ENCODE results near the gene CLCNKB.
A peak's percentile ranks its signal among the peaks of the same experiment; 100 is the strongest.

CLCNKB gene

DNA sequence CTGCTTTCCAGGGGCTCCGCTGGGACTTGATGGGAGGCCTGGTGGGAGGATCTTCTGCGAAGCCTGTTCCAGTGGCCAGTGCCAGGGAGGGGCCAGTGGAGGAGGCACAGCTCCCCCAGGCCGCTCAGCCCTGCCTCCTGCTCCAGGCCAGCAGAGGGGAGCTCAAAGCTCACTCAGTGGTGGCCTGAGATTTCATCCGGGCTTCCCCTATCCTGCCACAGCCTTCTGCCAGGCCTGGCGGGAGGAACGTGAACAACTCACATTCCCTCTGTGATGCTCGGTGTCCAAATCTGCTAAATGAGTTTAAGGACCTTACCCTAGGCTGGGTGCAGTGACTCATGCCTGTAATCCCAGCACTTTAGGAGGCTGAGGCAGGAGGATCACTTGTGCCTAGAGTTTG lies 3.3 kb downstream of the CLCNKB start:
- peak; percentile 7; the same call in 2 of the 3 replicates for ATAC-seq
- TF ChIP-seq ZNF565 (CRISPR knock-in tag; conservative IDR thresholded peaks at IDR 0.05; ENCODE audit: low read depth) (no peak), ZC3H10 (CRISPR knock-in tag; IDR thresholded peaks at IDR 0.05) (no peak), CSDC2 (CRISPR knock-in tag; IDR thresholded peaks at IDR 0.05) (no peak), ZFP30 (CRISPR knock-in tag; IDR thresholded peaks at IDR 0.05) (no peak), ESRRG (CRISPR knock-in tag; IDR thresholded peaks at IDR 0.05) (no peak), CSRNP3 (CRISPR knock-in tag; IDR thresholded peaks at IDR 0.05) (no peak), TCF4 (CRISPR knock-in tag; IDR thresholded peaks at IDR 0.05; ENCODE audit: borderline replicate concordance) (no peak), TSHZ2 (CRISPR knock-in tag; IDR thresholded peaks at IDR 0.05) (no peak), SNAI2 (CRISPR knock-in tag; IDR thresholded peaks at IDR 0.05) (no peak), CREB5 (CRISPR knock-in tag; IDR thresholded peaks at IDR 0.05; ENCODE audit: low read depth) (no peak), OSR1 (CRISPR knock-in tag; IDR thresholded peaks at IDR 0.05) (no peak), GLIS3 (CRISPR knock-in tag; IDR thresholded peaks at IDR 0.05) (no peak), ZNF8 (CRISPR knock-in tag; IDR thresholded peaks at IDR 0.05) (no peak), ARNTL (CRISPR knock-in tag; IDR thresholded peaks at IDR 0.05; ENCODE audit: borderline replicate concordance, low read depth) (no peak)
- TF ChIP-seq, protein P1, sequence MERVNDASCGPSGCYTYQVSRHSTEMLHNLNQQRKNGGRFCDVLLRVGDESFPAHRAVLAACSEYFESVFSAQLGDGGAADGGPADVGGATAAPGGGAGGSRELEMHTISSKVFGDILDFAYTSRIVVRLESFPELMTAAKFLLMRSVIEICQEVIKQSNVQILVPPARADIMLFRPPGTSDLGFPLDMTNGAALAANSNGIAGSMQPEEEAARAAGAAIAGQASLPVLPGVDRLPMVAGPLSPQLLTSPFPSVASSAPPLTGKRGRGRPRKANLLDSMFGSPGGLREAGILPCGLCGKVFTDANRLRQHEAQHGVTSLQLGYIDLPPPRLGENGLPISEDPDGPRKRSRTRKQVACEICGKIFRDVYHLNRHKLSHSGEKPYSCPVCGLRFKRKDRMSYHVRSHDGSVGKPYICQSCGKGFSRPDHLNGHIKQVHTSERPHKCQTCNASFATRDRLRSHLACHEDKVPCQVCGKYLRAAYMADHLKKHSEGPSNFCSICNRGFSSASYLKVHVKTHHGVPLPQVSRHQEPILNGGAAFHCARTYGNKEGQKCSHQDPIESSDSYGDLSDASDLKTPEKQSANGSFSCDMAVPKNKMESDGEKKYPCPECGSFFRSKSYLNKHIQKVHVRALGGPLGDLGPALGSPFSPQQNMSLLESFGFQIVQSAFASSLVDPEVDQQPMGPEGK (CRISPR knock-in tag; IDR thresholded peaks at IDR 0.05; ENCODE audit: borderline replicate concordance) = no peak

DNA sequence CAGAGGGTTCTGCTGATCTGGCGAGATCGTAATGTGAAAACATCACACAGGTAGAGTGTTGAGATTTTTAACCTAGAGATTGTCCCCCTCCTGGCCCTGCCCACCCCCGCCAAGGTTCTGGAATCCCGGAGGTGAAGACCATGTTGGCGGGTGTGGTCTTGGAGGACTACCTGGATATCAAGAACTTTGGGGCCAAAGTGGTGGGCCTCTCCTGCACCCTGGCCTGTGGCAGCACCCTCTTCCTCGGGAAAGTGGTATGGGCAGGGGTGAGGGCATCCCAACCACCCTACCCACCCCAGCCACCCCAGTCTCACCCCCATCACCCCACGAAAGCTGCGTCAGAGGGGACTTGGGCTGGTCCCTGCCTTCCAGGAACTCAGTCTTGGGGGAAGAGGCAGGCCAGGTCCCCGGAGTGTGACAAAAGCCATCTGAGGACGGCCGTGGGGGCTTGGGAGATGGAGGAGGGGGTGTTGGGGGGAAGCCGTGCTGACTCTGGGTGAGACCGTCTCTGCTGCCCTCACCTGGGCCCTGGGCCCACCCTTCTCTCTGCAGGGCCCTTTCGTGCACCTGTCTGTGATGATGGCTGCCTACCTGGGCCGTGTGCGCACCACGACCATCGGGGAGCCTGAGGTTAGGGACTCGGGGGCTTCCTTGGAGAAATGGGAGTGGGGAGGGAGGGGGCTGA lies 4.4 kb downstream of the CLCNKB start:
- TF ChIP-seq GLIS3 (CRISPR knock-in tag; IDR thresholded peaks at IDR 0.05) (no peak), ARNTL (CRISPR knock-in tag; IDR thresholded peaks at IDR 0.05; ENCODE audit: borderline replicate concordance, low read depth) (no peak), PPARA (CRISPR knock-in tag; IDR thresholded peaks at IDR 0.05; ENCODE audit: borderline replicate concordance) (no peak)
- ATAC-seq = no peak

GRCh38 chr1:16048573-16049189 lies 5.1 kb downstream of the CLCNKB start:
- ATAC-seq = peak; percentile 79
- no peak for TF ChIP-seq TCF4 (CRISPR knock-in tag; IDR thresholded peaks at IDR 0.05; ENCODE audit: borderline replicate concordance)
- TF ChIP-seq, protein P1 (CRISPR knock-in tag; IDR thresholded peaks at IDR 0.05; ENCODE audit: borderline replicate concordance) = no peak
- no peak for TF ChIP-seq ISL1 (CRISPR knock-in tag; IDR thresholded peaks at IDR 0.05)
- TF ChIP-seq ZFP30 (CRISPR knock-in tag; IDR thresholded peaks at IDR 0.05) = no peak
- no peak for TF ChIP-seq CSRNP3 (CRISPR knock-in tag; IDR thresholded peaks at IDR 0.05)
- TF ChIP-seq POU6F1 (CRISPR knock-in tag; IDR thresholded peaks at IDR 0.05; ENCODE audit: borderline replicate concordance, low read depth) = no peak
- no peak for TF ChIP-seq ZNF565 (CRISPR knock-in tag; conservative IDR thresholded peaks at IDR 0.05; ENCODE audit: low read depth)
- no peak for TF ChIP-seq TOX (CRISPR knock-in tag; IDR thresholded peaks at IDR 0.05; ENCODE audit: borderline replicate concordance)
- no peak for TF ChIP-seq RARB (CRISPR knock-in tag; IDR thresholded peaks at IDR 0.05)
- TF ChIP-seq ESRRG (CRISPR knock-in tag; IDR thresholded peaks at IDR 0.05) = no peak
- TF ChIP-seq ZC3H10 (CRISPR knock-in tag; IDR thresholded peaks at IDR 0.05) = no peak
- no peak for TF ChIP-seq PPARA (CRISPR knock-in tag; IDR thresholded peaks at IDR 0.05; ENCODE audit: borderline replicate concordance)
- TF ChIP-seq ZFP3 (CRISPR knock-in tag; IDR thresholded peaks at IDR 0.05) = no peak
- TF ChIP-seq ZNF70 (CRISPR knock-in tag; IDR thresholded peaks at IDR 0.05) = no peak
- TF ChIP-seq ARNTL (CRISPR knock-in tag; IDR thresholded peaks at IDR 0.05; ENCODE audit: borderline replicate concordance, low read depth) = no peak
